ENCODE results near the gene LCP2. TPM values are rescaled to one million over a fixed set of nuclear protein-coding genes. Genes with fewer than 3 reads are reported as not detected.
A peak's percentile ranks its signal among the peaks of the same experiment; 100 is the strongest.

LCP2 gene
- total and polyA plus RNA-seq, 2 donors (not counting 1 experiment from before 2014, with no cell fraction given) = 11.7 to 13.9 TPM

- peak overlapping the region; percentile 47 for H3K4me3 Mint-ChIP-seq
- Histone ChIP-seq H3K27me3 (replicated peaks in 1 of 4; ENCODE audit: control extremely low read depth in 1 of 4, control insufficient read depth in 3 of 4, insufficient read depth in 4 of 4, low read length in 3 of 4) (peaks cover 0 to 5% (median 0%) of the 10 kb centered on the region in 4 experiments), H3K4me2 (replicated peaks; ENCODE audit: low read depth, low read length, poor library complexity, severe bottlenecking) (no peak overlapping the region), H3K9me3 (ENCODE audit: control extremely low read depth in 1 of 3, control insufficient read depth in 2 of 3, insufficient read depth in 1 of 3, low read length in 2 of 3) (no peaks in the 10 kb centered on the region), H3K79me2 (ENCODE audit: control insufficient read depth, insufficient read depth, low read length) (no peaks in the 10 kb centered on the region), H3K27ac (ENCODE audit: low read length in 2 of 2) (no peak overlapping the region), H3K4me1 (ENCODE audit: control insufficient read depth in 2 of 2, insufficient read depth in 2 of 2, low read length in 2 of 2) (peaks cover 13 to 17% of the 10 kb centered on the region in 2 donors), H3K9ac (ENCODE audit: low read length) (no peak overlapping the region), H3K4me3 (ENCODE audit: control extremely low read depth in 1 of 5, extremely low read depth in 1 of 5, insufficient read depth in 1 of 5, low read depth in 2 of 5, low read length in 4 of 5) (no peak overlapping the region), H4K20me1 (ENCODE audit: control insufficient read depth, insufficient read depth, low read length, poor library complexity, severe bottlenecking) (no peaks in the 10 kb centered on the region), H3K36me3 (replicated peaks in 1 of 2; ENCODE audit: control extremely low read depth in 1 of 2, control insufficient read depth in 1 of 2, extremely low read depth in 1 of 2, insufficient read depth in 2 of 2, low read length in 1 of 2) (peaks cover 3% of the 10 kb centered on the region in 2 experiments), H2AFZ (ENCODE audit: insufficient read depth, low read depth, low read length, poor library complexity, severe bottlenecking) (no peak overlapping the region)
- TF ChIP-seq EZH2 (IDR thresholded peaks at IDR 0.05; ENCODE audit: borderline replicate concordance, insufficient read depth, low read depth, low read length, poor library complexity, severe bottlenecking) = no peak
- TF ChIP-seq, protein P1, sequence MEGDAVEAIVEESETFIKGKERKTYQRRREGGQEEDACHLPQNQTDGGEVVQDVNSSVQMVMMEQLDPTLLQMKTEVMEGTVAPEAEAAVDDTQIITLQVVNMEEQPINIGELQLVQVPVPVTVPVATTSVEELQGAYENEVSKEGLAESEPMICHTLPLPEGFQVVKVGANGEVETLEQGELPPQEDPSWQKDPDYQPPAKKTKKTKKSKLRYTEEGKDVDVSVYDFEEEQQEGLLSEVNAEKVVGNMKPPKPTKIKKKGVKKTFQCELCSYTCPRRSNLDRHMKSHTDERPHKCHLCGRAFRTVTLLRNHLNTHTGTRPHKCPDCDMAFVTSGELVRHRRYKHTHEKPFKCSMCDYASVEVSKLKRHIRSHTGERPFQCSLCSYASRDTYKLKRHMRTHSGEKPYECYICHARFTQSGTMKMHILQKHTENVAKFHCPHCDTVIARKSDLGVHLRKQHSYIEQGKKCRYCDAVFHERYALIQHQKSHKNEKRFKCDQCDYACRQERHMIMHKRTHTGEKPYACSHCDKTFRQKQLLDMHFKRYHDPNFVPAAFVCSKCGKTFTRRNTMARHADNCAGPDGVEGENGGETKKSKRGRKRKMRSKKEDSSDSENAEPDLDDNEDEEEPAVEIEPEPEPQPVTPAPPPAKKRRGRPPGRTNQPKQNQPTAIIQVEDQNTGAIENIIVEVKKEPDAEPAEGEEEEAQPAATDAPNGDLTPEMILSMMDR (IDR thresholded peaks at IDR 0.05) = no peak
- 24% methylated on average over 3 of the region's 3 CpGs for WGBS (ENCODE audit: insufficient coverage)
- H3K9me3 Mint-ChIP-seq (ENCODE audit: insufficient read depth) = no peaks in the 10 kb centered on the region
- intact Hi-C loops (cut with micrococcal nuclease) = loop anchor here (1.0 to 5.0 kb wide), 6 partner anchors 33 to 167 kb away; no protein-coding TSS in a partner anchor
- ATAC-seq (ENCODE audit: low read depth) = no peak
- CTCF ChIA-PET = interaction anchor here (0.8 to 6.9 kb wide), 15 partner anchors 8 to 154 kb away, joined by 3 to 218 read pairs (median 17); partner anchors contain the start of gene LCP2
- peak overlapping the region; percentile 75 for H3K27ac Mint-ChIP-seq
- POLR2A ChIA-PET = interaction anchor here (0.6 kb wide), 2 partner anchors 50 to 74 kb away, joined by 3 read pairs; no protein-coding TSS in a partner anchor
- no peak for DNase-seq
- peaks cover 13% of the 10 kb centered on the region for H3K27me3 Mint-ChIP-seq
- peaks cover 19% of the 10 kb centered on the region for H3K4me1 Mint-ChIP-seq
Observed at GRCh38 chr5:170268884-170269283, 28.7 kb downstream of the LCP2 start.

- Histone ChIP-seq H4K20me1 (ENCODE audit: control insufficient read depth, insufficient read depth, low read length, poor library complexity, severe bottlenecking) (no peaks in the 10 kb centered on the region), H3K79me2 (ENCODE audit: control insufficient read depth, insufficient read depth, low read length) (no peaks in the 10 kb centered on the region), H3K4me1 (ENCODE audit: control insufficient read depth in 2 of 2, insufficient read depth in 2 of 2, low read length in 2 of 2) (peaks cover 13 to 17% of the 10 kb centered on the region in 2 donors), H3K36me3 (replicated peaks in 1 of 2; ENCODE audit: control extremely low read depth in 1 of 2, control insufficient read depth in 1 of 2, extremely low read depth in 1 of 2, insufficient read depth in 2 of 2, low read length in 1 of 2) (peaks cover 0 to 2% of the 10 kb centered on the region in 2 experiments), H3K9ac (ENCODE audit: low read length) (no peak overlapping the region), H3K27ac (ENCODE audit: low read length in 2 of 2) (peak overlapping the region in 1 of 2 donors; percentile 35), H3K9me3 (ENCODE audit: control extremely low read depth in 1 of 3, control insufficient read depth in 2 of 3, insufficient read depth in 1 of 3, low read length in 2 of 3) (no peaks in the 10 kb centered on the region), H3K4me3 (ENCODE audit: control extremely low read depth in 1 of 5, extremely low read depth in 1 of 5, insufficient read depth in 1 of 5, low read depth in 2 of 5, low read length in 4 of 5) (no peak overlapping the region), H2AFZ (ENCODE audit: insufficient read depth, low read depth, low read length, poor library complexity, severe bottlenecking) (no peak overlapping the region), H3K4me2 (replicated peaks; ENCODE audit: low read depth, low read length, poor library complexity, severe bottlenecking) (peak overlapping the region; percentile 56), H3K27me3 (replicated peaks in 1 of 4; ENCODE audit: control extremely low read depth in 1 of 4, control insufficient read depth in 3 of 4, insufficient read depth in 4 of 4, low read length in 3 of 4) (peaks cover 0 to 5% (median 0%) of the 10 kb centered on the region in 4 experiments)
- POLR2A ChIA-PET = no interaction called here
- Mint-ChIP-seq H3K4me1 (peaks cover 19% of the 10 kb centered on the region), H3K27me3 (peaks cover 13% of the 10 kb centered on the region), H3K27ac (no peak overlapping the region), H3K9me3 (ENCODE audit: insufficient read depth) (no peaks in the 10 kb centered on the region), H3K4me3 (peak overlapping the region; percentile 47)
- intact Hi-C loops (cut with micrococcal nuclease) = loop anchor here (1.0 to 5.0 kb wide), 6 partner anchors 34 to 166 kb away; no protein-coding TSS in a partner anchor
- ATAC-seq (ENCODE audit: low read depth) (peak; percentile 22), DNase-seq (no peak)
- CTCF ChIA-PET = interaction anchor here (0.7 to 6.9 kb wide), 21 partner anchors 9 to 155 kb away, joined by 3 to 218 read pairs (median 5); partner anchors contain the start of gene LCP2
- WGBS (ENCODE audit: insufficient coverage) = 67% methylated on average over 3 of the region's 15 CpGs
- no peak for TF ChIP-seq EZH2 (IDR thresholded peaks at IDR 0.05; ENCODE audit: borderline replicate concordance, insufficient read depth, low read depth, low read length, poor library complexity, severe bottlenecking)
- TF ChIP-seq, protein P1 (IDR thresholded peaks at IDR 0.05) = peak; percentile 64
Observed at GRCh38 chr5:170268153-170268689, 29.4 kb downstream of the LCP2 start.

Data from B cell (primary cell).